Measurements from ENCODE around the gene CAPN1.

CAPN1 gene

GRCh38 chr11:65189191-65189590, 7.5 kb downstream of the CAPN1 start:
- DNase-seq, result no peak

GRCh38 chr11:65194564-65194963, 12.8 kb downstream of the CAPN1 start:
- DNase-seq, result no peak

GRCh38 chr11:65204143-65204542, 22.4 kb downstream of the CAPN1 start:
- no peak for DNase-seq

GRCh38 chr11:65204646-65205601, 23.2 kb downstream of the CAPN1 start:
- DNase-seq, result peak in 29 of 51 donors; percentile 24 to 79 (median 56)

GRCh38 chr11:65205602-65205967, 23.9 kb downstream of the CAPN1 start:
- no peak for DNase-seq

- no peak for DNase-seq
Measured at GRCh38 chr11:65206441-65206841, 24.7 kb downstream of the CAPN1 start.

- DNase-seq, result no peak
Measured at GRCh38 chr11:65206901-65207300, 25.2 kb downstream of the CAPN1 start.

- no peak for DNase-seq
Measured at GRCh38 chr11:65207918-65208784, 26.4 kb downstream of the CAPN1 start.

GRCh38 chr11:65208785-65209710, 27.3 kb downstream of the CAPN1 start:
- no peak for DNase-seq

GRCh38 chr11:65209711-65210360, 28.1 kb downstream of the CAPN1 start:
- no peak for DNase-seq

GRCh38 chr11:65210361-65210731, 28.6 kb downstream of the CAPN1 start:
- DNase-seq, result no peak

GRCh38 chr11:65210748-65211147, 29.0 kb downstream of the CAPN1 start:
- DNase-seq, result no peak

GRCh38 chr11:65211293-65212105, 29.8 kb downstream of the CAPN1 start:
- no peak for DNase-seq

GRCh38 chr11:65212226-65212801, 30.6 kb downstream of the CAPN1 start:
- DNase-seq, result no peak

GRCh38 chr11:65213322-65214211, 31.8 kb downstream of the CAPN1 start:
- DNase-seq, result peak in 2 of 51 donors; percentile 9 to 14

GRCh38 chr11:65214212-65214845, 32.6 kb downstream of the CAPN1 start:
- no peak for DNase-seq

- DNase-seq, result no peak
Measured at GRCh38 chr11:65215441-65216076, 33.8 kb downstream of the CAPN1 start.
